SJCRH30 (cell line): ENCODE measurements around the gene MED23. TPM values are rescaled to one million over a fixed set of nuclear protein-coding genes. Genes with fewer than 3 reads are reported as not detected.
A peak's percentile ranks its signal among the peaks of the same experiment; 100 is the strongest.

Experiments
- DNase-seq, 2 experiments: peaks; one replicate each; pipeline ENCODE4 v3.0.0-alpha.2; 2015 to 2020
- H3K27ac ChIP-seq: fragments of 250-450 bp; sonication (Bioruptor Pico); 2 replicates; pipeline ENCODE4 v1.5.1; 2020; ENCODE audit warnings: mild to moderate bottlenecking, moderate library complexity
- H3K27me3 ChIP-seq: fragments of 250-450 bp; sonication (Bioruptor Pico); 2 replicates; pipeline ENCODE4 v1.5.1; 2020; ENCODE audit warnings: mild to moderate bottlenecking, moderate library complexity
- H3K36me3 ChIP-seq: fragments of 250-450 bp; sonication (Bioruptor Pico); 2 replicates; pipeline ENCODE4 v1.5.1; 2020; ENCODE audit warnings: mild to moderate bottlenecking, moderate library complexity
- H3K4me1 ChIP-seq: fragments of 250-450 bp; sonication (Bioruptor Pico); 2 replicates; pipeline ENCODE4 v1.5.1; 2020; ENCODE audit warnings: mild to moderate bottlenecking, moderate library complexity
- H3K4me3 ChIP-seq: fragments of 250-450 bp; sonication (Bioruptor Pico); 2 replicates; pipeline ENCODE4 v1.5.1; 2020; ENCODE audit warnings: mild to moderate bottlenecking, moderate library complexity
- H3K9me3 ChIP-seq: fragments of 250-450 bp; sonication (Bioruptor Pico); replicated peaks from 2 replicates; pipeline ENCODE4 v1.5.1; 2020; ENCODE audit warnings: mild to moderate bottlenecking, moderate library complexity
- total RNA-seq: library from RNA; depleted of rRNA; stranded (reverse); fragments of >200 nt; shearing (Covaris generic); gene quantifications from 2 replicates; pipeline ENCODE4 v1.2.3, GENCODE V29; 2014; rRNA removed

The MED23 gene, protein sequence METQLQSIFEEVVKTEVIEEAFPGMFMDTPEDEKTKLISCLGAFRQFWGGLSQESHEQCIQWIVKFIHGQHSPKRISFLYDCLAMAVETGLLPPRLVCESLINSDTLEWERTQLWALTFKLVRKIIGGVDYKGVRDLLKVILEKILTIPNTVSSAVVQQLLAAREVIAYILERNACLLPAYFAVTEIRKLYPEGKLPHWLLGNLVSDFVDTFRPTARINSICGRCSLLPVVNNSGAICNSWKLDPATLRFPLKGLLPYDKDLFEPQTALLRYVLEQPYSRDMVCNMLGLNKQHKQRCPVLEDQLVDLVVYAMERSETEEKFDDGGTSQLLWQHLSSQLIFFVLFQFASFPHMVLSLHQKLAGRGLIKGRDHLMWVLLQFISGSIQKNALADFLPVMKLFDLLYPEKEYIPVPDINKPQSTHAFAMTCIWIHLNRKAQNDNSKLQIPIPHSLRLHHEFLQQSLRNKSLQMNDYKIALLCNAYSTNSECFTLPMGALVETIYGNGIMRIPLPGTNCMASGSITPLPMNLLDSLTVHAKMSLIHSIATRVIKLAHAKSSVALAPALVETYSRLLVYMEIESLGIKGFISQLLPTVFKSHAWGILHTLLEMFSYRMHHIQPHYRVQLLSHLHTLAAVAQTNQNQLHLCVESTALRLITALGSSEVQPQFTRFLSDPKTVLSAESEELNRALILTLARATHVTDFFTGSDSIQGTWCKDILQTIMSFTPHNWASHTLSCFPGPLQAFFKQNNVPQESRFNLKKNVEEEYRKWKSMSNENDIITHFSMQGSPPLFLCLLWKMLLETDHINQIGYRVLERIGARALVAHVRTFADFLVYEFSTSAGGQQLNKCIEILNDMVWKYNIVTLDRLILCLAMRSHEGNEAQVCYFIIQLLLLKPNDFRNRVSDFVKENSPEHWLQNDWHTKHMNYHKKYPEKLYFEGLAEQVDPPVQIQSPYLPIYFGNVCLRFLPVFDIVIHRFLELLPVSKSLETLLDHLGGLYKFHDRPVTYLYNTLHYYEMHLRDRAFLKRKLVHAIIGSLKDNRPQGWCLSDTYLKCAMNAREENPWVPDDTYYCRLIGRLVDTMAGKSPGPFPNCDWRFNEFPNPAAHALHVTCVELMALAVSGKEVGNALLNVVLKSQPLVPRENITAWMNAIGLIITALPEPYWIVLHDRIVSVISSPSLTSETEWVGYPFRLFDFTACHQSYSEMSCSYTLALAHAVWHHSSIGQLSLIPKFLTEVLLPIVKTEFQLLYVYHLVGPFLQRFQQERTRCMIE (N-terminal part only)
- 30.2 and 35.2 TPM in 2 replicates for total RNA-seq

DNA sequence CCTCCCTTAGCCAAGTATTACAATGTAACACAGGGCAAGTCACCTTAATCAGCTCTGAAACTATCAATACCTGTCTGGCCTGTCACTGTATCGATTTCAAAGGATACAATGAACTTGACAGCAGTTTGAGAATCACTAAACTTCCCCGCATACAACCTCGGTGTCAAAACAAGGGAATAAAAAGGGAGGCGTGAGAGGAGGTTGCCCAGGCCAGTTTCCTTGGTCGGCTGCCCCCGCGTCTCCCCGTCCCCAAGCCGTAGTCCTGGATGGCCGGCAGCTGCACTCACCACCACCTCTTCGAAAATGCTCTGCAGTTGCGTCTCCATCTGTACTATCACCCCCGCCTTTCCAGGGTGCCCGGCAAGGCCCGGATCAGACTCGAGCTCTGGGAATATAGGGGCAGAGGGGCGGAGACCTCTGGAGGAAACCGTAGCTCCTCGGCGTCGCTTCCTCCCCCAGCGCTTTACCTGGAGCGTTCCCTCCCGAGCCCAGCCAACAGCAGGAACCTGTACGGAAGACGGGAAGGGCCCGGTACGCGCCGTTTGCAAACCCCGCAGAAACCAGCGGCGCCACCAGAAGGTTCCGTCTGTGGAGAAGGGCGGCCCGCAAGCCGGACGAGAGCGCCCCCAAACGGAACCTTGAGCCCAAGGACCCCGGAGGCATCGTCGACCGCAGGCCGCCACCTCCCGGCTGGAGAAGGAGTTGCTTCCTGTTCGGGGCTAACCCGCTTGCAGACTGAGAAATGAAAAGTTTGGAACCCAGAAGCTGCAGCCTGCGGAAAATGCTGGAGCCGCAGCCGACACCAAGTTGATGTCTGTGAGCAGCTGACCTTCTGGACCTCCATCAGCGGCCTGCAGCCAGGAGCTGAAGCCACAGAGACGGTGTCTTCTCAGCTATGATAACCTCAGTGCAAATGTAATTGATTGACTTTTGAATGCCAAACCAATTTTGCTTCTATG is at the start of gene MED23:
Gene MED23 (minus strand): TSS at position 519 of the 959 bp plus-strand sequence. CDS start 193 bp downstream, at position 326.
- peaks cover 13% of the 10 kb centered on the region for H3K36me3 ChIP-seq
- no peaks in the 10 kb centered on the region for H3K9me3 ChIP-seq
- peak within 1 kb of the TSS; percentile 42 for H3K27ac ChIP-seq
- peaks cover 12% of the 10 kb centered on the region for H3K4me1 ChIP-seq
- peak; percentile 92 to 96 for DNase-seq
- no peaks in the 10 kb centered on the region for H3K27me3 ChIP-seq
- peak within 1 kb of the TSS; percentile 67 for H3K4me3 ChIP-seq

DNA sequence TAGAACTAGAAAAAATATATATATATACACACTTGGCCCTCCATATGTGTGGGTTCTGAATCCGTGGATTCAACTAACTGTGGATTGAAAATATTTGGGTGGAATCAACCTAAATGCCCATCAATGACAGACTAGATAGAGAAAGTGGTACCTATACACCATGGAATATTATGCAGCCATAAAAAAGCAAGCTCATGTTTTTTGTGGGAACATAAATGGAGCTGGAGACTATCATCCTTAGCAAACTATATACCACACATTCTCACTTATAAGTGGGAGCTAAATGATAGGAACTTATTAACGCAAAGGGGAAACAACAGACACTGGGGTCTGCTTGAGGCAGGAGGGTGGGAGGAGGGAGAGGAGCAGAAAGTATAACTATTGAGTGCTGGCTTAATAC is 45.1 kb upstream of the MED23 start:
- no peaks in the 10 kb centered on the region for H3K27me3 ChIP-seq
- no peak overlapping the region for H3K4me3 ChIP-seq
- H3K4me1 ChIP-seq: no peaks in the 10 kb centered on the region
- DNase-seq: no peak
- no peaks in the 10 kb centered on the region for H3K36me3 ChIP-seq
- H3K9me3 ChIP-seq: 0 out of 2 replicates have a peak, but pooled peaks cover 2% of the 10 kb centered on the region
- no peak overlapping the region for H3K27ac ChIP-seq

DNA sequence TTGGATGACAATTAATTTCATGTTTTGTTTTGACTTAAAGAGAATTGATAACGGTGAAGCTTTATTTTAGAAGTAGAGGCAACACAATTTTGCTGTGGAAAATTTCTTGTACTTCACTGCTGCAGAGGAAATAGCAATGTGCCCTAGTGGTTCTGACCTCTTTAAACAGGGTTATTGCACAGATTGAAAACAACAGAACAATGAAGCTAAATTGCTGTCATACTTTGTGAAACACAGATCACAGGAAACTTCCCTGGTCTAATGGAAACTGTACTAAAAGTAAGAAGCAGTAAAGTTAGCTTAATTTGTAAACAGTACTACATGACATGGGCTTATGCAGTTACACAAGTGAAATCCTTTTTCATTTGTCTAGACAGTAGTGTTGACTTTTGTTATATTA is 41.8 kb upstream of the MED23 start:
- Histone ChIP-seq H3K9me3 (0 out of 2 replicates have a peak, but pooled peaks cover 2% of the 10 kb centered on the region), H3K36me3 (no peaks in the 10 kb centered on the region), H3K27ac (no peak overlapping the region), H3K27me3 (no peaks in the 10 kb centered on the region), H3K4me3 (no peak overlapping the region), H3K4me1 (no peaks in the 10 kb centered on the region)
- no peak for DNase-seq

DNA sequence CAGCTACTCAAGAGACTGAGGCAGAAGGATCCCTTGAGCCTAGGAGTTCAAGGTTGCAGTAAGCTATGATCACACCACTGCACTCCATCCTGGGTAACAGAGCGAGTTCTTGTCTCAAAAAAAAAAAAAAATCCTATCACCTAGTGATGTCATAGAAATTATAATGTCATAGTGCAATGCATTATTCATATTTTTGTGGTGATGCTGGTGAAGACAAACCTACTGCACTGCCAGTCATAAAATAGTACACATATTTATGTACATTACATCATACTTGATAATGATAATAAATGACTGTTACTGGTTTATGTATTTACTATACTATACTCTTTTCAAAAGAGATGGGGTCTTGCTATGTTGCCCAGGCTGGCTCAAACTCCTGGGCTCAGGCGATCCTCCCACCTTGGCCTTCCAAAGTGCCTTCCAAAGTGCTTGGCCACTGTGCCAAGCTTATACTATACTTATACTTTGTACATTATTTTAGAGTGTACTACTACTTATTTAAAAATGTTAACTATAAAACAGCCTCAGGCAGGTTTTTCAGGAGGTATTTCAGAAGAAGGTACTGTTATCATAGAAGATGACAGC is 35.6 kb upstream of the MED23 start:
- no peaks in the 10 kb centered on the region for H3K9me3 ChIP-seq
- DNase-seq: no peak
- H3K36me3 ChIP-seq: no peaks in the 10 kb centered on the region
- H3K4me3 ChIP-seq: no peak overlapping the region
- H3K27ac ChIP-seq: no peak overlapping the region
- no peaks in the 10 kb centered on the region for H3K4me1 ChIP-seq
- H3K27me3 ChIP-seq: no peaks in the 10 kb centered on the region

DNA sequence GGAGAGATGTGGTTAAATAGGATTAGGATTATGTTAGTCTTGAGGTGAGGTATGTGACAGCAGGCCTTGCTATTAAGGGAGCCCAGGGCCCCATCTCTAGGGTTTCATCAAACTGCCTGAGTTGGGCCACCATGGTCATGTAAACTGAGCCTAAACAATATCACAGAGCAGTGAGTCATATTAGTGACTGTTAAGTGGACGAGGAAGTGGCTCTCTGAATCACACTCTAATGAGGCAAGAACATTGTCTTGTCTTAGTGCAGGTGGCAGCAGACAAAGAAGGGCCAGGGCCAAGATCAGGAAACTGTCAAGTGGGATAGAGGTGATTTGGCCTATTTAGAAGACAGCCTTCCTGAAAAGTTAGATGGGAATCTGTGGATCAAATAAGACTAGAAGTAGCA is 32.2 kb upstream of the MED23 start:
- H3K36me3 ChIP-seq: no peaks in the 10 kb centered on the region
- H3K27me3 ChIP-seq: no peaks in the 10 kb centered on the region
- no peak overlapping the region for H3K4me3 ChIP-seq
- H3K27ac ChIP-seq: no peak overlapping the region
- DNase-seq: no peak
- no peaks in the 10 kb centered on the region for H3K9me3 ChIP-seq
- H3K4me1 ChIP-seq: no peaks in the 10 kb centered on the region

DNA sequence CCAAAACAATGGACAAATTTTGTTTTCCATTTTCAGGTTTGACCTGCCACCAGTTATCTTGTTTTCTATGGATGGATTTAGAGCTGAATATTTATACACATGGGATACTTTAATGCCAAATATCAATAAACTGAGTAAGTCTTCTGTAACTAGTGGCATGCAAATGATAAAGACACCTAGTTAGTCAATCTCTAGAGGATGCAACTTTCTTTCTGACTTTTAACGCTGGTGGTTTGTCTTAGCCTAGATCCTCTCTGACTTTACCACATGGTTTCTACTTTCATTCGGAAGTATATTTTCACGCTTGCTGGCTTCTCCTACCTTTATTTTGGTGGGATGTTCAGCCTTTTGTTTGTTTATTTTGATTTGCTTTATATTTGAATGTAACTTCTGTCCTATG is 30.2 kb upstream of the MED23 start:
- no peak for DNase-seq
- Histone ChIP-seq H3K27ac (no peak overlapping the region), H3K27me3 (no peaks in the 10 kb centered on the region), H3K4me3 (no peak overlapping the region), H3K36me3 (no peaks in the 10 kb centered on the region), H3K4me1 (no peaks in the 10 kb centered on the region), H3K9me3 (no peaks in the 10 kb centered on the region)

DNA sequence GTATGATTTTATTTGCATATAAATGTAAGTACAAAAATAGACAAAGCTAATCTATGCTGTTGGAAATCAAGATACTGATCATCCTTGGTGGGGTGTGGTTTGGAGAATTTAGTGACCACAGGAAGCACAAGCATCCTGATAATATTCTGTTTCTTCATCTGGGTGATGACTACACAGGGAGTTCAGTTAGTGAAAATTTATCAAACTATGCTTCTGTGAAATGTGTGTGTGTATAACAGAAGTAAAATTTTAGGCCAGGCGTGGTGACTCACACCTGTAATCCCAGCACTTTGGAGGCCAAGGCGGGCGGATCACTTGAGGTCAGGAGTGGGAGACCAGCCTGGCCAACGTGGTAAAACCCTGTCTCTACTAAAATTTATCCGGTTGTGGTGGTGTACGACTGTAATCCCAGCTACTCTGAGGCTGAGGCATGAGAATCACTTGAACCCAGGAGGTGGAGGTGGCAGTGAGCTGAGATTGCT is 29.6 kb upstream of the MED23 start:
- no peak overlapping the region for H3K27ac ChIP-seq
- H3K4me1 ChIP-seq: no peaks in the 10 kb centered on the region
- H3K36me3 ChIP-seq: no peaks in the 10 kb centered on the region
- no peaks in the 10 kb centered on the region for H3K9me3 ChIP-seq
- no peak overlapping the region for H3K4me3 ChIP-seq
- no peak for DNase-seq
- no peaks in the 10 kb centered on the region for H3K27me3 ChIP-seq

DNA sequence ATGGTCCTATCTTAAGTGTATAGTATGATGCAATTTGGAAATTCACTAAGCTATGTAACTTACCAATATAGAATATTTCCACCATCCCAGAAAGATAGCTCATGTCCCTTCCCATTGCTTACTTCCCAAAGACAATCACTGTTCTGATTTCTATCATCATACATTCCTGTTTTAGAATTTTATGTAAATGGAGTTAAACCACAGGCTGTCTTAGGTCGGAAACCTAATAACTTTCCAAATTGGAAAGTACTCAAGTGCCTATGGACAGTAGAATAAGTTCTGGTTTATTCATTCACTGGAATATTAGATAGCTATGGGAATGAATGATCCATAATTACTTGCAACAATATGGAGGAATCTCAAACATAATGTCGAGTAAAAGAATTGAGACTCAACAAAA is 29.2 kb upstream of the MED23 start:
- H3K9me3 ChIP-seq: no peaks in the 10 kb centered on the region
- H3K27me3 ChIP-seq: no peaks in the 10 kb centered on the region
- no peak for DNase-seq
- no peaks in the 10 kb centered on the region for H3K36me3 ChIP-seq
- H3K4me3 ChIP-seq: no peak overlapping the region
- no peaks in the 10 kb centered on the region for H3K4me1 ChIP-seq
- H3K27ac ChIP-seq: no peak overlapping the region

DNA sequence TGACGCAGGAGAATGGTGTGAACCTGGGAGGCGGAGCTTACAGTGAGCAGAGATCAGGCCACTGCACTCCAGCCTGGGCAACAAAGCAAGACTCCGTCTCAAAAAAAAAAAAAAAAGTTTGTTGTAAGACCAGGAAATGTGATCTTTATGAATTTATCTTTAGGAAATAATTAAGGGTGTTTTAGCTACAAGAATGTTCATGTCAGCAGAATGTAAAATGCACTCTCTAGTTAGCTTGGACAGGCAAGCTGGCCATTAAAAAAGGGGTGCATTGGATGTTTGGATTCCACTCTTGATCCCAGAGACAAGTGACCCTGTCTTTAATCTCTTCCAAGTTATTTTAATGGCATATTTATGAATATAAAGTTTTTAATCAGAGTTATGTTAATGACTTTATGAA is 28.6 kb upstream of the MED23 start:
- no peak for DNase-seq
- H3K9me3 ChIP-seq: no peaks in the 10 kb centered on the region
- H3K27me3 ChIP-seq: no peaks in the 10 kb centered on the region
- no peak overlapping the region for H3K27ac ChIP-seq
- no peaks in the 10 kb centered on the region for H3K36me3 ChIP-seq
- H3K4me3 ChIP-seq: no peak overlapping the region
- H3K4me1 ChIP-seq: no peaks in the 10 kb centered on the region

DNA sequence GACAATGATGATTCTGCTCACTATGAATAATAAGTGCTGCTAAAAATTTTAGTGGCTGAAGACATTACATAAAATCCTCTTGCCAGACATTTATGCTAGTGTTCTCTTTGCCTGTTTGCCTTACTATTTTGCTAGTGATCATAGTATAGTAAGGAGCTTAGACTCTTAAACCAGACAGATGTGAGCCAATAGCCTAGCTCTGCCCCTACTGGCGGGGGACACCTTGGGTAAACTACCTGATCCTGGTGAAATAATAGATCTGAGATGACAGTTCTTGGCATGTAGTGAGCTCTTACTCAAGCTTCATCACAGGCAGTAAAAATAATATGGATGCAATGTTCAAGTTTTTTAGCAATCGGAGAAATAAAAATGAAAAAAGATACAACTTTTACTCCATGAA is 27.9 kb upstream of the MED23 start:
- H3K27ac ChIP-seq: no peak overlapping the region
- no peaks in the 10 kb centered on the region for H3K27me3 ChIP-seq
- DNase-seq: no peak
- no peaks in the 10 kb centered on the region for H3K36me3 ChIP-seq
- H3K9me3 ChIP-seq: no peaks in the 10 kb centered on the region
- H3K4me1 ChIP-seq: no peaks in the 10 kb centered on the region
- no peak overlapping the region for H3K4me3 ChIP-seq

DNA sequence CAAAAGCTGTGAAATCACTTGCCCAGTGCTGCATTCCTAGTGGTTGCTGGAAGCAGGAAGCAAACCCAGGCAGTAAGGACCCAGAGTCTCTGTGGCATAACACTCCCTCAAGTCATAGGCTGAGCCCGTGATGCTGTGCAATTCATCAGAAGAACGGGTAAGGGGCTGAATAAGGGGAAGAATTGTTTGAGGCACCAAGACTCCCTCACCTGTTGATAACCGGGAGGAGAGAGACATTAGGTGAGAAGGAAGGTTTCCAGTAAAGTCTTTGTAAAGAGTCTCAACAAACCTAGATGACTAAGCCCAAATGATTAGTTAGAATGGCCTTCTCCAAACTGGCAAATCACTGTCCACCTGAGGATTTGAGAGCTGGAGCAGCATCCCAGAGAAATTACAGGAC is 27.3 kb upstream of the MED23 start:
- DNase-seq: no peak
- H3K36me3 ChIP-seq: no peaks in the 10 kb centered on the region
- H3K4me3 ChIP-seq: no peak overlapping the region
- no peaks in the 10 kb centered on the region for H3K9me3 ChIP-seq
- no peaks in the 10 kb centered on the region for H3K27me3 ChIP-seq
- no peak overlapping the region for H3K27ac ChIP-seq
- no peaks in the 10 kb centered on the region for H3K4me1 ChIP-seq

DNA sequence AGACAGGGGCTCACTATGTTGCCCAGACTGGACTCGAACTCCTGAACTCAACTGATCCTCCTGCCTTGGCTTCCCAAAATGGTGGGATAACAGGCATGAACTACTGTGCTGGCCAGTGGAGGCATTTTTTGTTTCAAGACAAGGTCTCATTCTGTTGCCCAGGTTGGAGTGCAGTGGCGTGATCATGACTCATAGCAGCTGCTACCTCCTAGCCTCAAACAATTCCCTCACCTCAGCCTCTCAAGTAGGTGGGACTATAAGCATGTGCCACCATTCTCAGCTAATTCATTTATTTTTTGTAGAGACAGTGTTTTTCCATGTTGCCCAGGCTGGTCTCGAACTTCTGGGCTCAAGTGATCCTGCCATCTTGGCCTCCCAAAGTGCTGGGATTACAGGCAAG is 26.3 kb upstream of the MED23 start:
- DNase-seq: peak; percentile 12 to 21
- Histone ChIP-seq H3K27me3 (no peaks in the 10 kb centered on the region), H3K9me3 (no peaks in the 10 kb centered on the region), H3K27ac (no peak overlapping the region), H3K4me3 (no peak overlapping the region), H3K4me1 (no peaks in the 10 kb centered on the region), H3K36me3 (no peaks in the 10 kb centered on the region)

DNA sequence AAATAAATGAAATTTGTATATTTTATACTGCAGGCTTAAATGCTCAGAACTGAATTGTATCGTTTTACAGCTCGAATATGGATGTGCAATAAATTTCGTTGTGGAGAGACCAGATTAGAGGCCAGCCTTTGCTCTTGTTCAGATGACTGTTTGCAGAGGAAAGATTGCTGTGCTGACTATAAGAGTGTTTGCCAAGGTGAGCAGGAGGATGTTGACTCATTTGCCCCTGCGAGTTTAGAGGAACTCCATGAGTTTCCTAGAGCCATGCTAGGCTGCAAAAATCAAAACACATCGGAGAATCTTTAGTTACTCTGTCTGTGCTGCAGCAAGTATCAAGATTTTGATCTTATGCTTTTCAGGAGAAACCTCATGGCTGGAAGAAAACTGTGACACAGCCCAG is 24.4 kb upstream of the MED23 start:
- no peak for DNase-seq
- Histone ChIP-seq H3K27ac (no peak overlapping the region), H3K36me3 (no peaks in the 10 kb centered on the region), H3K4me1 (no peaks in the 10 kb centered on the region), H3K27me3 (no peaks in the 10 kb centered on the region), H3K4me3 (no peak overlapping the region), H3K9me3 (no peaks in the 10 kb centered on the region)
